GM18909 (cell line): ENCODE measurements around the gene CIAO2B.

ENCODE experiments used
- ATAC-seq: cut with Tn5 transposase; IDR thresholded peaks from one replicate; pipeline ENCODE4 v1.9.1; 2021; ENCODE audit warnings: mild to moderate bottlenecking; ENCODE audit not compliant: unreplicated experiment, poor library complexity

CIAO2B gene

DNA sequence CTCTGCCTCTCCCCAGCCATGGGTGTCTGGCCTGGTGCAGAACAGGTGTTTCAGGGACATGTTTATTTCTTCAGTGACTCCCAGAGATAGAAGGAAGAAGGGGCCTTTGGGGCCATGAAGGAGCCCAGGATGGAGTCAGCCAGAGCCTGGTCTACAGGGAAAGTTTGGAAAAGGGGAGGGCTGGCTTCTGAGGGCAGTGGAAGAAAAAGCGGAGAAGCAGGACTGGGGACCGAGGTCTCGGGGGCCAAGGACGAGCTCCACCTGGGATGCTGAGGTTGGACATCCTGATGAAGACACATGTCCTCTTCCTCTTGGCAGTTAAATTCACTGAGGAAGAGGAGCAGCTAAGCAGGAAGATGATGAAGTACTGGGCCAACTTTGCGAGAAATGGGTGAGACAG is 8.8 kb upstream of the CIAO2B start:
- ATAC-seq: no peak

DNA sequence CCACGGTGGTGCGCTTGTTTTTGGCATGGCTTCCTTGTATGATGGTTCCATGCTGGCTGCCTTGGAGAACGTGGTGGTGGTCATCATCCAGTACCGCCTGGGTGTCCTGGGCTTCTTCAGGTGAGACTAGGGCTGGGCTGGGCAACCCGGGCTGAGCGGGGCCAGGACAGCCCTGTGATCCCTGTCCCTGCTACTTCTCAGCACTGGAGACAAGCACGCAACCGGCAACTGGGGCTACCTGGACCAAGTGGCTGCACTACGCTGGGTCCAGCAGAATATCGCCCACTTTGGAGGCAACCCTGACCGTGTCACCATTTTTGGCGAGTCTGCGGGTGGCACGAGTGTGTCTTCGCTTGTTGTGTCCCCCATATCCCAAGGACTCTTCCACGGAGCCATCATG is 6.0 kb upstream of the CIAO2B start:
- ATAC-seq: no peak

DNA sequence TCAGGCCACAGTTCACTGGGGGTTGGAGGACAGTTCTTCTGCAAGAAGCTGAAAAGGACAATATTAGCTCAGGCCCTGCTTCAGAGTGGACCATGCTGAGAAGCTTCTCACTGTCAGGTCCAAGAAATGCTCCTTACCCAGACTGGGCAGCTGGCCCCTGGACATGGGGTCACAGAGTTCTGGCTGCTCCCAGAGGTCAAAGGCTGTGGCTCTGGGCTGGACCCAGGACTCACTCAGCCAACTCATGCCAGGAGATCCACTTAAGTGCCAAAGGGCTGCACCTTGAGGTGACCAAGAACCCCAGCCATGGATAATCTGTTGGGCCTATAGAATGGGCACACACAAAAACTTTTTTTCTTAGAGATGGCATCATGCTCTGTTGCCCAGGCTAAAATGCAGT is 5.2 kb upstream of the CIAO2B start:
- no peak for ATAC-seq

DNA sequence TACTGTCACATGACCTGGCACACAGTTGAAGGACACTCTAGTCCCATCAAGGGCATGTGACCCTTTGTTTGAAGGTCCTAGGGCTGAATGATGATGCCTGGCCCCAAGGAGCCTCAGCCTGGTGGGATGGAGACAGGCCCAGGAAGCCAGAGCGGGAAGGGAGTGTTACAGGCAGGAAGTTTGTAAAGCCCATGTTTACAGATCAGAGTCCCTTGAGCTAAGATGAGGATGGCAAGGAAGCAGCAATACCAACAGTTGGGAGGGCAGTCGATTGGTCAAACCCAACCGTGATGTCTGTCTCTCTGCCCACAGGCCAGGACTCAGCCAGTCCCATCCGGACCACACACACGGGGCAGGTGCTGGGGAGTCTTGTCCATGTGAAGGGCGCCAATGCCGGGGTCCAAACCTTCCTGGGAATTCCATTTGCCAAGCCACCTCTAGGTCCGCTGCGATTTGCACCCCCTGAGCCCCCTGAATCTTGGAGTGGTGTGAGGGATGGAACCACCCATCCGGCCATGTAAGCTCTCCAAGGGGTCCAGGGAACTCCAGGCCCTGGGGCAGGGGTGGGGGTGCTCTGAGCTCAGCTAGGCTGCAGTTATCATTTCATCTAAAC is 3.6 kb upstream of the CIAO2B start:
- no peak for ATAC-seq

DNA sequence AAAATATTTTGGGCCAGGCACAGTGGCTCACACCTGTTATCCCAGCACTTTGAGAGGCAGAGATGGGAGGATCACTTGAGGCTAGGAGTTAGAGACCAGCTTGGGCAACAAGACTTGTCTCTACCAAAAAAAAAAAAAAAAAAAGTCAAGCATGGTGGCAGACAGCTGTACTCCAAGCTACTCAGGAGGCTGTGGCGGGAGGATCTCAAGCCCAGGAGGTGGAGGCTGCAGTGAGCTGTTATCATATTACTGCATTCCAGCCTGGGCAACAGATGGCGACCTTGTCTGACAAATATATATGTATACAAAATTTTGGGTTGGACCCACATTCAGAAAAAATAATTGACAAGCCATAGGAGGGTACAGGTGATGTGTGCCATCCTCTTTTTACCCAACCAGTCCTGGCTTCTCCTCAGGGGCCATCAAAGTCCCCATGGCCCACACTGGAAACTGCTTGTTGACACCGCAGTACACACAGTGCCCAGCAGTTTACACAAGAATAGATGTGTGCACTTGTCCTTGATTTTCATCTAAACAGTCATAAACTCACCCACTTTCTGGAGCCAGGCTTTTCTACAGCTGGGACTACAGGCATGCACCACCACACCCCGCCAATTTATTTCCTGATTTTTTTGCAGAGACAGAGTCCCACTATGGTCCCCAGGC is 2.8 kb upstream of the CIAO2B start:
- ATAC-seq: no peak

DNA sequence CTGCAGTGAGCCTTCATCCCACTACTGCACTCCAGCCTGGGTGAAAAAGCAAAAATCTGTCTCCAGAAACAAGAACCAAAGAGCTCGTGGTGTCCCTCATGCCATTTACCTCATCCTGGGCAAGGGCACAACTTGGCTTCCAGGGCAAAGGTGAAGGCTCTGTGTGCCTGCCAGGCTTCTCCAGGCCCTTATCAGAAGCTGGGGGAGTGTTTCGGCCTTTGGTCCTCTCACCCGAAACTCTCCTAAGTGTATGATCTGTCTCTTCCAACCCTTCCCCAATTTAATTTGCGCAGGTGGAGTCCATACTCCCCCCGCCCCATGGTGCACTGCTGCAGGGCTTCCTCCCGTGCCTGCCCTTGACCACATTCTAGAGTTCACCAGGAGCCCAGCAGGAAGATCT is 2.3 kb upstream of the CIAO2B start:
- ATAC-seq: no peak

DNA sequence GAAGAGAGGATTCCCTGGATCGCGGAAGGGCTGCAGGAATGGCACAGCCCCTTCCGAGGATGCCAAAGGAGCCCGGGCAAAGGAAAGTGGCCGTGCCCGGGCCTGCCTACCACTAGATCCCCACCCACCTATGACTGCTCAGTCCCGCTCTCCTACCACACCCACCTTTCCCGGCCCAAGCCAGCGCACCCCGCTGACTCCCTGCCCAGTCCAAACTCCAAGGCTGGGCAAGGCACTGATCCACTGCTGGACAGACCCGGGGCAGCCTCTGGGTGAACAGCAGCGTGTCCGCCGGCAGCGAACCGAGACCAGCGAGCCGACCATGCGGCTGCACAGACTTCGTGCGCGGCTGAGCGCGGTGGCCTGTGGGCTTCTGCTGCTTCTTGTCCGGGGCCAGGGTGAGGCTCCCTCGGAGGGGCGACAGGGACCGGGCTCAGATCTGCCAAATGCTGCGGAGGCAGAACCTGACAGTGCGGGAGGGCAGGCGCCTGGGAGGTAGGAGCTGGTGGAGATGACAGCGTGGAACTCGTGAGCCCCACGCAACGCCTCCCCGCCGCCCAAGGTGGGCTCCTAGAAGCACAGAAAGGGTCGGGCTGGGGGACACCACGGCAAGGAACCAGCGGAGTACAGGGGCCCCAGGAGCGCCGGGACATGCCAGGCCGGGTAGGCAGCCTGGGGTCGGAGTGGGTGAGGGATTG is 1.3 kb upstream of the CIAO2B start, which contains the start of gene CES2:
CES2 (plus strand) TSS at position 203 of the 698 bp plus-strand sequence; CDS start at position 323, 120 bp downstream.
- ATAC-seq: no peak

DNA sequence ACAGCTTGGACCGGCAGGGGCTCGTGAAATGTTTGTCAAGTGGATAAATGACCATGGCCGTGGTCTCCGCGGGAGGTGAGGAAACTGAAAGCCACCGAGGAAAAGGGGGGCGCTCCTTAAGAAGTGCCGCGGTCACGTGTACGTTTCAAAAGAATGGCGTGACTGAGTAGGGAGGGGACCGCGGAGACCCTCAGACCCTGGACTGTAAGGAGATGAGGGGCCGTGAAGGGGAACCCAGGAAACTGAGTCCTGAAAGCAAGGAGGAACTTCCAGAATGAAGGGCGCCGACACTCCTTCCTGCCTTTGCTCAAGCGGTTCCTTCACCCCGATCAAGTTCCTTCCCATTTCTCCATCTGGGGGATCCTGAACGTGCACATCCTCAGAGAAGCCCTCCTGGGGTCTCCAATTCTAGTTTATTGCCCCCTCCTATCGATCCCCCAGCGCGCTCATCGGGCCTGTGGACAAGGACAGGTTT is 674 bp upstream of the CIAO2B start:
- ATAC-seq: peak; percentile 8

DNA sequence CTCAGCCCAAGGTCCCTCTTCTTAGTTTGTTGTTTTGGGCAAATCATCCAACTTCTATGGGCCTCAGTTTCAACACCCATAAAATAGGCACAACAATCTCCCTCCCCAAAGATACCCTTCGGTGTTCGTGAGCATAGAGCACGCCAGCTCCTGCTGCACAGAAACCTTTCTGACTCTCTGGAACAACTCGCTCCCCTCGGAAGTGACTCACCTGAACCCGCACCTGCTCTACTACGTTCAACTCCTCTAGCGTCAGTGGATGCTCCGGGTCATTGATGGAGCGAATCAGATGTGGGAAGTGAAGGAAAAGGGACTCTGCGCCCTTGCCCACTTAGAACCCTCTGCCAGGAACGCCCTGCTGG is 445 bp downstream of the CIAO2B start:
- peak; percentile 6 for ATAC-seq

DNA sequence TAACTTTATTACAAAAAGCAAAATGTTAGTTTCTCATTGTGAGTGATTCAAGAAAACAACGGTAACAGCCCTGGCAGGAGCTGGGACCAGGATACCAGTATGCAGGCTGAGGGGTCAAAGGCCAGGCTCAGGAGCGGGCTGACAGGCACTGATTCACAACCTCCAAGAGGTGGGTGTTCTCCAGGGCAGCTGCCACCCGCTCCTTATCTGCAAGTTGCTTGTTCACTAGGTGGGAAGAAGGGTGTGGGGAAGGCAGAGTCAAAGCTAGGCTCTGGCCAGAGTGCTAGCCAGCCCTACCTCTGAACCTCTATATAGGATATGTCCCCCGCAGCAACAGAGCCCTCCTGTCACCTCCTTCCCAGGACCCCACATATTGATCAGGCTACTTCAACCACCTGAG is 2.1 kb downstream of the CIAO2B start:
- no peak for ATAC-seq

DNA sequence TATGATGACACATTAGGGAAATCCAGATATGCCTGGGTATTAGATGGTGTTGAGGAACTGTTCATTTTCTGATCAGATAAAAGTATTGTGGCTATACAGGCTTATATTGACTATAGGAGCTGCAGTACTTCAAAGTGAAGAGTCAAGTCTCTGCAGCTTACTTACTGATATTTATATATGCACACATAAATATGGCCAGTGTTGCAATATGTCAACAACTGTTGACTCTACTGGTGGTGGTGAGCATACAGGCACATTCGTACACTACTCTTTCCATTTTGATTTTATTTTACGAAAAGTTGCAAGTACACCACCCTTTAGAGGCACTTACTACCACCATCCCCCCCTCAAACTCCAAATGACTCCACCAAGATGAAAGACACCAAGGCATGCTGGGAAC is 2.5 kb downstream of the CIAO2B start:
- ATAC-seq: no peak

DNA sequence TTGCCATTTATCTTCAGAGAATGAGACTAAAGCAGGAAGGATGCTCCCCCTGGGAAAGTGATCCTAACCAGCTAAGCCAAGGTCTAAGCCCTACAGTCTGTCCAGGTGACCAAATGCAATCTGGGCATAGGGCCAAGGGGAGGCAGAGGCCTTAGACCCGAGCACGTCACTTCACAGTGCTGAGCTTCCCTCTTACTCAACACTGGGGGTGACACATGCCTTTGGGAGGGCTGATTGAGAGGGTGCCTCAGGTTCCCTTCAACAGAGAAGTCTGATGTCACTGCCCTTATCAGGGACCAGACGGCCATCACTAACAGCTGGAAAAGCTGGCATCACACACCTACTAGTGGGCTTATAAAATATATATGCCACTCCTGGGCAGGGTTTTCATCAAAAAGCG is 4.0 kb downstream of the CIAO2B start:
- ATAC-seq: no peak

DNA sequence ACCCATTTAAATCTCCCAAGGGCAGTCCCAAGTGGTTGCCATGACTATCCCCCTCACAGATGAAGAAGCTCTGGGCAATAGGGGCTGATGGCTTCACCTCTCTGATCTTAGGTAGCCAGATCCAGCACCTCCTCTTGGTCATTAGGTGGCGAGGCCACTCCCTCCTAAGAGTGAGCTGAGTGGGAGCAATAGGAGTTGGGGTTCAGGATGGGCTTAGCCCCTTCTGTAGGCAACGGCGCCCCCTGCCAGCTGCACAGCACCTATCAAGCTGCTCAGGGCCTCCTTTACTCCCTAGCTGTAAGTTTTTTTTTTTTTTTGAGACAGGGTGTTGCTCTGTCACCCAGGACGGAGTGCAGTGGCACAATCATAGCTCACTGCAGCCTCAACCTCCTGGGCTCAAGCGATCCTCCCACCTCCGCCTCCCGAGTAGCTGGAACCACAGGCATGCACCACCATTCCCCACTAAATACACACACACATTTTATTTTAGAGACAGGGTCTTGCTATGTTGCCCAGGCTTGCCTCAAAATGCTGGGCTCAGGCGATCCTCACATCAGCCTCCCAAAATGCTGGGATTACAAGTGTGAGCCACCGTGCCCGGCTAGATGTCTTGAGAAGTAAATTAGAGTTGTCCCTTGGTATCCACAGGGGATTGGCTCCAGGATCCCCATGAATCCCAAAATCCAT is 5.4 kb downstream of the CIAO2B start:
- ATAC-seq: no peak

DNA sequence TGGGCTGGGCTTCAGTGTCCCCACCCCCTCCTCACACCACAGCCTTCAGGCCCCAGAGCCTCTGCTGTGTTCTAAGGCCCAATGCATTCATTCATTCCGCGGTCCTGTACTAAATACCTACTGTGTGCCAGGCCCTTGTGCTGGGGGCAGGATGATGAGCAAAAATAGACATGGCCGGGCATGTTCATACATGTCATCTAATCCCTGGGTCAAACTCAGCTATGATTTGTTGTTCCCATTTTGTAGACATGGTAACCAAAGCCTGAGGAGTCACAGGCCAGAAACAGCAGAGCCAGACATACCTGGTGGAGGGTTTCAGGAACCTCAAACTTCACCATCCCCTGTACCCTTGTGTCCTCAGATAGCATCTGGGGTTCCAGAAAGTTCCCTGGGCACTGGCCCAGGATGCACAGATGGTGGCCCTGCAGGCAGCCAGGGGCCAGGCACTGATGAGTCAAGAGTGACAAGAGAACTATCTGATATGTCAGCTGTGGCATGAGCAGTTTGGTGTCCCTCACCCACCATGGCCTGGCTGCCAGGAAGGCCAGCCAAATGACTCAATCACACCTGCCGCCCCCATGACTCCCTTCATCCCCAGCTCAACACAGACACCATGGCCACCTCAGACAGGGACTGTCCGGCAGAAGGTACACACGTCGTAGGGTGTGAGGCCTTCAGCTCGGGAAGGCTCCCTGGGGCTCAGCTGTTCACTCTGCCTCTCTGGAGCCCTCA is 6.1 kb downstream of the CIAO2B start:
- no peak for ATAC-seq

DNA sequence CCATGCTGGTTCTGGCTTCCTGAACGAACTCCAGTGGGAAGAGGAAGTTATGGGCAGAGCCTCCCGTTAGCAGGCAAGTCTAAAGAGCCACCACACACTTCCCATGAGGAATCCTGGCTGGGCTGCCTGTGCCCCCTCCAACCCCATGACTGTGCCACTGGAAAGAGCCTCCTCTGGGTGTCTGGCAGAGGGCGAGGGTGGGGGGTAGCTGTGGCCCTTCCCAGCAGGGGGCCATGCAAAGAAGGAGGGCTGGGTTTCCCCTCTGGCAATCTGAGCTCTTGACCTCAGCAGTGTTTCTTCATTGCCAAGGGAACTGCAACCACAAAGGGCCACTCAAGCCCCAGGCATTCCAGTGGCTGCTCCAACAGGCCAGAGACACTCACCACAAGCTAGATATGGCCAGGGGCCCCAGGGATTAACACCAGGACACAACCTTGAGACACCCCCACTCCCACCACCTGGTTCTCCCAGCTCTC is 7.2 kb downstream of the CIAO2B start:
- no peak for ATAC-seq

DNA sequence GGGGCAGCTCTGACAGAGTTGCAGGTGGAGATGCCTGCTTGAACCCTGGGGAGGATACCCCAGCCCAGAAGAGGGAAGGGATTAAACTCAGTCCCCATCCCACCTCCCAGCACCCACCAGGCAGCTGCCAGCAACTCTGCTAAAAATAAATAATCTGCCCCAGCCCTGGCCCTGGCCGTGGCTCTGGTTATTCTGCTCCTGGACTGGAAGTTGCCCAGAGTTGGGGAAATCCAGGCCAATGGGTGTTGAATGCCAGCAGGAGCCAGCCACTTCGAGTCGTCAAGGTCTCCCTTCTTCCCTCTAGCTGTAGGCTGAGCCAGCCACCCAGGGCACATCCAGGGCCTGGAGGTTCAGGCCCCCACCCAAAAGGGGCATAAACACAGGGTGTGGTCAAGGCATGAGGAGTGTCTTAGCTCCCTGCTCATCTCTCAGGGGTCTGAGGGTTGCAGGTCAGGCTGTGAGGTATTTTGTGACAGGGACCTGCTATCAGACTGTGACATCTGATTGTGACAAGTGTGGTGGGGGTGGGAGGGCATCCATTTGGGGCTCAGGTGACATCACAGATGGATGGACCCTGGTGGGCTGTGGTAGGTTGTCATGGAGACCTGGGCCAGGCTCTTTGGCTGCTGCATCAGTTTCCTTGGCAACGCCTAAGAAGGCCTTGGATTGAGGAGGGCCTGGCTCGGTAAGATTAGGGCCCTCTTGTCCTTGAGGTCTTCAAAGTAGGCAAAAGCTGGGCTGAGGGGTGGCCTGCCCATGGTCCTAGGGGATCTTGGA is 7.8 kb downstream of the CIAO2B start:
- ATAC-seq: no peak

DNA sequence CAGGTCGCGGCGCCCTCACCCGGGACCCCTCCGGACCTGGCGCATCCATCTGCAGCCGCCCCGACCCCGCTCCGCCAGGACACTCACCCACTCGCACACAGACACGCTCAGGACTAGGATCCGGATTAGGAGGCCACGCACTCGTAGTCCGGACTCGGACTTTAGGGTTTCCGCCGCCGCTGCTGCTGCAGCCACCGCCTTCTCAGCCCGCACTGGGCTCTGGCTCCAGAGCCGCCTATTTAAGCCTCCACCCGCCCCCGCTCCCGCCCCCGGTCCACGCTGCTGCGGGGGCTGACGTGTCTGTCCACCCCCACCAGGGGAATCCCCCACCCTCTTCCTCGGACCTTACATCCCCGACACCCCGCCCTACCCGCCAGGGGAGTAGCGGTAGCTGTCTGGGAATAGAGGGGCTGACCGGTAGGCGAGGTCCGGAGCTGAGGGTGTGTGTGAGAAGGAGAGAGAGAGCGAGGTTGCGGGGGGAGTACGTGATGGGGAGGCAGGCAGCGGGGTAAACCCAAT is 8.8 kb downstream of the CIAO2B start, which contains the start of gene RRAD:
RRAD (minus strand) TSS at position 214 of the 519 bp plus-strand sequence. CDS start 356 bp downstream, outside the sequence.
- ATAC-seq: peak; percentile 30

DNA sequence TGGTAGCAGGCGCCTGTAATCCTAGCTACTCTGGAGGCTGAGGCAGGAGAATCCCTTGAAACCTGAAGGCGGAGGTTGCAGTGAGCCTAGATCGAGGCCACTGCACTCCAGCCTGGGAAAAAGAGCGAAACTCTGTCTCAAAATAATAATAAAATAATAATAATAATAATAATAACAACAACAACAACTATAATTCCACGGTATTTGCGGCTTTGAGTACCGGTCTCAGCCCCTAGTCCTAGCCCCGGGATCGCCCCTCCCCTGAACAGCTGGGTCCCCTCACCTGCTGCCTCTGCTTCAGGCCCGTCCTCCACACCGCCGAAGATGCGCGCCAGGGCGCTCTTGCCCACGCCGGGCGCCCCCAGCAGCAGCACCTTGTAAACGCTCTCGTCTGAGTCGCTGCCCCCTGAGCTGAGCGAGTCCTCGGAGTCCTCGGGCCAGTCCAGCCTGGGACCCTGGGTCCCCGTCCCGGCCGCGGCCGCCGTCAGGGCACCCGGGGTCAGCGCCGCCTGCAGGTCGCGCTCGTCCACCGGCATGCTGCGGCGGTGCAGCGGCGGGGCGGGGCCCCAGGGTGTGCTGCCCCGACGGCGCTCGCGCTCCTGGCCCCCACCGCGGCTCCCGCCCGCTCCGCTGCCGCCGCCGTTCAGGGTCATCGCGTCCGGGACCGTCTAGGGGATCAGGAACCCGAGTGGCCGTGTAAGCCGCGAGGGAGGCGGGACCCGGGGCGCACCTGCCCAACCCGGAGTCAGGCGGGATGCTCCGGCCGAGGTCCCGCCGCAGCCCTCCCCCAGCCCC is 9.5 kb downstream of the CIAO2B start:
- peak; percentile 52 for ATAC-seq
